Neural progenitor cell (in vitro differentiated cells): ENCODE measurements around the gene GRP. TPM values are rescaled to one million over a fixed set of nuclear protein-coding genes. Genes with fewer than 3 reads are reported as not detected.

Experiments used
- DNase-seq: peaks from one replicate; pipeline ENCODE4 v3.0.0-alpha.2; 2016; ENCODE audit warnings: low spot score
- H2AFZ ChIP-seq: fragments of 200-600 bp; sonication (generic); replicated peaks from 2 replicates; pipeline ENCODE4 v1.6.1; 2016; ENCODE audit warnings: antibody characterized with exemption
- H3F3A ChIP-seq: fragments of 200-600 bp; sonication (generic); 2 replicates; pipeline ENCODE4 v1.6.1; 2016; ENCODE audit warnings: antibody characterized with exemption, low read depth
- H3K27ac ChIP-seq: fragments of 200-600 bp; sonication (generic); 2 replicates; pipeline ENCODE4 v1.5.1; 2016; ENCODE audit warnings: mild to moderate bottlenecking
- H3K27me3 ChIP-seq: fragments of 200-600 bp; sonication (generic); 2 replicates; pipeline ENCODE4 v1.6.1; 2016; ENCODE audit warnings: mild to moderate bottlenecking, moderate library complexity
- H3K36me3 ChIP-seq: fragments of 200-600 bp; sonication (generic); 2 replicates; pipeline ENCODE4 v1.5.1; 2016
- H3K4me1 ChIP-seq: fragments of 200-600 bp; sonication (generic); 2 replicates; pipeline ENCODE4 v1.6.1; 2016; ENCODE audit warnings: mixed run types
- H3K4me2 ChIP-seq: fragments of 200-600 bp; sonication (generic); 2 replicates; pipeline ENCODE4 v1.6.1; 2016
- H3K4me3 ChIP-seq: fragments of 200-600 bp; sonication (generic); 2 replicates; pipeline ENCODE4 v1.5.1; 2016
- H3K79me2 ChIP-seq: fragments of 200-600 bp; sonication (generic); 2 replicates; pipeline ENCODE4 v1.6.1; 2016; ENCODE audit warnings: low read depth
- H3K9ac ChIP-seq: fragments of 200-600 bp; sonication (generic); 2 replicates; pipeline ENCODE4 v1.6.1; 2016
- H3K9me3 ChIP-seq: fragments of 200-600 bp; sonication (generic); 2 replicates; pipeline ENCODE4 v1.5.1; 2016; ENCODE audit warnings: low read depth
- H4K20me1 ChIP-seq: fragments of 200-600 bp; sonication (generic); 2 replicates; pipeline ENCODE4 v1.6.1; 2016; ENCODE audit warnings: low read depth
- H3K27ac Mint-ChIP-seq: 3 replicates; pipeline ENCODE4 v1.8.0; 2021; ENCODE audit warnings: mixed read lengths
- H3K27me3 Mint-ChIP-seq: 2 replicates; pipeline ENCODE4 v1.8.0; 2022; ENCODE audit warnings: low read depth, mild to moderate bottlenecking, inconsistent platforms, moderate library complexity, mixed read lengths; ENCODE audit not compliant: insufficient read depth
- H3K36me3 Mint-ChIP-seq: 3 replicates; pipeline ENCODE4 v1.8.0; 2021; ENCODE audit warnings: mixed read lengths
- H3K4me1 Mint-ChIP-seq: 3 replicates; pipeline ENCODE4 v1.8.0; 2021; ENCODE audit warnings: mixed read lengths
- H3K4me3 Mint-ChIP-seq: 3 replicates; pipeline ENCODE4 v1.8.0; 2021; ENCODE audit warnings: mild to moderate bottlenecking, moderate library complexity, mixed read lengths
- H3K9me3 Mint-ChIP-seq: 3 replicates; pipeline ENCODE4 v1.8.0; 2020; ENCODE audit warnings: mixed read lengths
- CTCF ChIP-seq: fragments of 200-600 bp; sonication (generic); IDR thresholded peaks from 2 replicates; pipeline ENCODE4 v1.5.1; 2017; ENCODE audit warnings: antibody characterized with exemption, mild to moderate bottlenecking
- EZH2 ChIP-seq: fragments of 200-600 bp; sonication (generic); IDR thresholded peaks from 2 replicates; pipeline ENCODE4 v1.6.1; 2017; ENCODE audit warnings: antibody characterized with exemption, mild to moderate bottlenecking, moderate library complexity
- EZH2phosphoT487 ChIP-seq: fragments of 200-600 bp; sonication (generic); IDR thresholded peaks from 2 replicates; pipeline ENCODE4 v1.6.1; 2017; ENCODE audit warnings: antibody characterized with exemption
- total RNA-seq: library from RNA; depleted of rRNA; stranded (reverse); fragments of >200 nt; gene quantifications from 2 replicates; pipeline ENCODE4 v1.2.3, GENCODE V29; 2015; ENCODE audit warnings: low replicate concordance

The GRP gene
- total RNA-seq, 1 donor from 2014 or later = not detected

- H3K36me3 ChIP-seq = peaks cover 25% of the 10 kb centered on the region
- no peaks in the 10 kb centered on the region for H3K36me3 Mint-ChIP-seq
- no peaks in the 10 kb centered on the region for H3K9me3 ChIP-seq
- H3K4me3 Mint-ChIP-seq = peak overlapping the region; percentile 43
- H3K27ac ChIP-seq = no peak overlapping the region
- peak overlapping the region; percentile 92 for H3K4me2 ChIP-seq
- H3K9ac ChIP-seq = peak overlapping the region; percentile 17
- H3K27me3 ChIP-seq = peaks cover 80% of the 10 kb centered on the region
- peak; percentile 66 for DNase-seq
- peaks cover 58% of the 10 kb centered on the region for H3K4me1 ChIP-seq
- no peak overlapping the region for H2AFZ ChIP-seq
- peaks cover 43% of the 10 kb centered on the region for H3K79me2 ChIP-seq
- peak; percentile 77 for TF ChIP-seq EZH2phosphoT487
- TF ChIP-seq CTCF = no peak
- TF ChIP-seq EZH2 = peak; percentile 56
- H3K9me3 Mint-ChIP-seq = peaks cover 2% of the 10 kb centered on the region
- peaks cover 39% of the 10 kb centered on the region for H3K4me1 Mint-ChIP-seq
- peak overlapping the region; percentile 78 for H3K4me3 ChIP-seq
- no peak overlapping the region for H3K27ac Mint-ChIP-seq
- H3F3A ChIP-seq = peaks cover 75% of the 10 kb centered on the region
- peaks cover 69% of the 10 kb centered on the region for H4K20me1 ChIP-seq
- H3K27me3 Mint-ChIP-seq = peaks cover 82% of the 10 kb centered on the region
These were observed 52.4 kb downstream of the GRP start for GRCh38 chr18:59272221-59272888.

- DNase-seq = peak; percentile 96
These were observed 53.2 kb downstream of the GRP start, which contains the start of gene RAX for GRCh38 chr18:59272891-59273758. TSS of gene RAX (minus strand) at chr18:59273454. CDS start at chr18:59273206, 248 bp downstream.

More at GRCh38 chr18:59272891-59273758, 53.2 kb downstream of the GRP start, which contains the start of gene RAX:
- Histone ChIP-seq H3K4me3 (peak within 1 kb of the TSS; percentile 78), H3K4me2 (peak within 1 kb of the TSS; percentile 92), H2AFZ (no peak within 1 kb of the TSS), H3K36me3 (peaks cover 24% of the 10 kb centered on the region), H3K79me2 (peaks cover 43% of the 10 kb centered on the region), H3F3A (peaks cover 68% of the 10 kb centered on the region), H3K27ac (no peak within 1 kb of the TSS), H3K9me3 (no peaks in the 10 kb centered on the region), H3K27me3 (peaks cover 80% of the 10 kb centered on the region), H3K9ac (peak within 1 kb of the TSS; percentile 17), H4K20me1 (peaks cover 61% of the 10 kb centered on the region), H3K4me1 (peaks cover 60% of the 10 kb centered on the region)
- Mint-ChIP-seq H3K27ac (no peak within 1 kb of the TSS), H3K27me3 (peaks cover 77% of the 10 kb centered on the region), H3K36me3 (no peaks in the 10 kb centered on the region), H3K4me1 (peaks cover 35% of the 10 kb centered on the region), H3K9me3 (peaks cover 2% of the 10 kb centered on the region), H3K4me3 (peak within 1 kb of the TSS; percentile 82)
- TF ChIP-seq EZH2phosphoT487 = peak; percentile 75
- peak; percentile 70 for TF ChIP-seq CTCF
- TF ChIP-seq EZH2 = peak; percentile 56
